ENCODE data around the gene ELL2.
A peak's percentile ranks its signal among the peaks of the same experiment; 100 is the strongest.
"Not testable (repeated sequence)": the region's sequence is repeated elsewhere in the genome, so short reads cannot be mapped to it uniquely, and the experiment has no call there.

The ELL2 gene

DNA sequence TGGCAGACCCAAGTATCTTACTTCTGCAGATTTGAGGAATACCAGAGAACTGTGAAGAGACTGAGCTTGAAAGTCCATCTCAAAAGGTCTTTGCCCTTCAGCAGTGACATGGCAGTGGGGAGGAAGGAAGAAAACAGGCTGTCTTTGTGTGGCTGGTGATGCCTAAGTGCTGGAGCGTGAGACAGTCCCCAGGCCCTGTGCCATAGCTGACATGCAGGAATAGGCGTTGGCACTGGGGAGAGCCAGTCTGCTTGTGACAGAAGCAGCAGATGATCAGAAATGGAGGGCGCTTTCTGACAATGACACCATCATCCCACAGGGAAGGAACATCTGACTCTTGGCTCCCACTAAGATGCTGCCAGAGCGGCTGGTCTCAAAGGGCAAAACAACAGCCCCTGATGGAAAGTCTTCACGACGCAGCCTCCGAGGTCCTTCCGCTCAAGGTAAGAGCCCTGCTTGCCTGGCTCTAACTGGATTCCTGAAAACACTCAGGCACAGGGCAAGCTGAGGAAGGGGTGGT lies 123.6 kb downstream of the ELL2 start:
- TF ChIP-seq MYC (IDR thresholded peaks at IDR 0.05; ENCODE audit: low read depth, low read length) (no peak), POLR2A (IDR thresholded peaks at IDR 0.05; ENCODE audit: extremely low read depth, insufficient read length) (no peak)
- TF ChIP-seq, protein P1, sequence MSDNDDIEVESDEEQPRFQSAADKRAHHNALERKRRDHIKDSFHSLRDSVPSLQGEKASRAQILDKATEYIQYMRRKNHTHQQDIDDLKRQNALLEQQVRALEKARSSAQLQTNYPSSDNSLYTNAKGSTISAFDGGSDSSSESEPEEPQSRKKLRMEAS (IDR thresholded peaks at IDR 0.05; ENCODE audit: low read depth, low read length) = no peak
- TF ChIP-seq, protein P2, sequence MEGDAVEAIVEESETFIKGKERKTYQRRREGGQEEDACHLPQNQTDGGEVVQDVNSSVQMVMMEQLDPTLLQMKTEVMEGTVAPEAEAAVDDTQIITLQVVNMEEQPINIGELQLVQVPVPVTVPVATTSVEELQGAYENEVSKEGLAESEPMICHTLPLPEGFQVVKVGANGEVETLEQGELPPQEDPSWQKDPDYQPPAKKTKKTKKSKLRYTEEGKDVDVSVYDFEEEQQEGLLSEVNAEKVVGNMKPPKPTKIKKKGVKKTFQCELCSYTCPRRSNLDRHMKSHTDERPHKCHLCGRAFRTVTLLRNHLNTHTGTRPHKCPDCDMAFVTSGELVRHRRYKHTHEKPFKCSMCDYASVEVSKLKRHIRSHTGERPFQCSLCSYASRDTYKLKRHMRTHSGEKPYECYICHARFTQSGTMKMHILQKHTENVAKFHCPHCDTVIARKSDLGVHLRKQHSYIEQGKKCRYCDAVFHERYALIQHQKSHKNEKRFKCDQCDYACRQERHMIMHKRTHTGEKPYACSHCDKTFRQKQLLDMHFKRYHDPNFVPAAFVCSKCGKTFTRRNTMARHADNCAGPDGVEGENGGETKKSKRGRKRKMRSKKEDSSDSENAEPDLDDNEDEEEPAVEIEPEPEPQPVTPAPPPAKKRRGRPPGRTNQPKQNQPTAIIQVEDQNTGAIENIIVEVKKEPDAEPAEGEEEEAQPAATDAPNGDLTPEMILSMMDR (IDR thresholded peaks at IDR 0.05; ENCODE audit: low read depth, low read length) = no peak
- DNase-seq (ENCODE audit: low read depth) = no peak
- H3K4me3 ChIP-seq (ENCODE audit: low read depth, low read length) = no peak overlapping the region

DNA sequence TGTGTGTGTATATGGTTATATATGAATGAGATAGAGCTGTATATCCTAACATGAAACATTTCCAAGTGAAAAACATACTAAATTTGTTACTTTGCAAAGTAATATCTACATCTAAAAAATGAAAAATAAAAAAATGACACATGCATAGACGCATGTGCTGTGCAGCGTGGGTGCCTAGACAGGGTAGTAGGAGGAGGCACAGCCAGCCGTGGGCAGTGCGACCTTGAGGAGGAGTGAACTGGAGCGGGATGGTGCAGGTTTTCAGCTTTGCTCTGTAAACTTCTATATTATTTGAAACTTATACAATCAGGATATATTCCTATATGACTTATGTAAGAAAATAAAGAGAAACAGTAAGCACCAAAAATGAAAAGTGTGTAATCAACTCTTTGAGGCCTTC lies 124.2 kb downstream of the ELL2 start:
- no peak for DNase-seq (ENCODE audit: low read depth)
- TF ChIP-seq MYC (IDR thresholded peaks at IDR 0.05; ENCODE audit: low read depth, low read length) (no peak), POLR2A (IDR thresholded peaks at IDR 0.05; ENCODE audit: extremely low read depth, insufficient read length) (no peak)
- TF ChIP-seq, protein P2 (IDR thresholded peaks at IDR 0.05; ENCODE audit: low read depth, low read length) = no peak
- TF ChIP-seq, protein P1 (IDR thresholded peaks at IDR 0.05; ENCODE audit: low read depth, low read length) = no peak

DNA sequence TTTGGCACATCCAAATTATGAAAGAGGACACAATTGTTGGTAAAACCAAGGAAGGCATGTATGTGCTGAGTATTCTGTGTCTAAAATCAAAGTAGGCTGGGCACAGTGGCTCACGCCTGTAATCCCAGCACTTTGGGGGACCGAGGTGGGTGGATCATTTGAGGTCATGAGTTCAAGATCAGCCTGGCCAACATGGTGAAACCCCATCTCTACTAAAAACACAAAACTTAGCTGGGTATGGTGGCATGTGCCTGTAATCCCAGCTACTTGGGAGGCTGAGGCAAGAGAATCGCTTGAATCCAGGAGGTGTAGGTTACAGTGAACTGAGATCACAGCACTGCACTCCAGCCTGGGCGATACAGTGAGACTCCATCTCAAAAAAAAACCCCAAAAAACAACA lies 124.7 kb downstream of the ELL2 start:
- not testable (repeated sequence) for H3K4me3 ChIP-seq (ENCODE audit: low read depth, low read length); DNase-seq (ENCODE audit: low read depth)

More for the DNA sequence above, 124.2 kb downstream of the ELL2 start:
- no peak overlapping the region for H3K4me3 ChIP-seq (ENCODE audit: low read depth, low read length)

DNA sequence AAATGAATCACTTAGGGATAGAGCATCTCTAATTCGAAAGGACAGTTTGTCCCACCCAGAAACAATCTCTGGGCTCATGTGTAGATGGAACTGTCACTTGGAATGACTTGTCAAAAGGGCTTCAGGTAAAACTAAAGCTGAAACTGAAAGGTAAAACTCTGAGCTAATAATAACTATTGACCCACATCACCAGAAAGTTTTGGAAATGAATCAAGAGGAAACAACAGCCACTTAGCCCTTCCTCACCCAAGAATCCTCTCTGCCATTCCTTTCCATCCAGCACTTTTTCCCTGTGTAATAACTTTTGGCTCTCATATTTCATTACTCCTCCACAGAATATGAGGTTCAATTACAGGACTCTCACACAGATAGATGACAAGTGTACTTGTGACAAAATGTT lies 125.1 kb downstream of the ELL2 start:
- TF ChIP-seq MYC (IDR thresholded peaks at IDR 0.05; ENCODE audit: low read depth, low read length) (no peak), POLR2A (IDR thresholded peaks at IDR 0.05; ENCODE audit: extremely low read depth, insufficient read length) (no peak)
- TF ChIP-seq, protein P2 (IDR thresholded peaks at IDR 0.05; ENCODE audit: low read depth, low read length) = no peak
- TF ChIP-seq, protein P1 (IDR thresholded peaks at IDR 0.05; ENCODE audit: low read depth, low read length) = no peak
- DNase-seq (ENCODE audit: low read depth) = no peak

DNA sequence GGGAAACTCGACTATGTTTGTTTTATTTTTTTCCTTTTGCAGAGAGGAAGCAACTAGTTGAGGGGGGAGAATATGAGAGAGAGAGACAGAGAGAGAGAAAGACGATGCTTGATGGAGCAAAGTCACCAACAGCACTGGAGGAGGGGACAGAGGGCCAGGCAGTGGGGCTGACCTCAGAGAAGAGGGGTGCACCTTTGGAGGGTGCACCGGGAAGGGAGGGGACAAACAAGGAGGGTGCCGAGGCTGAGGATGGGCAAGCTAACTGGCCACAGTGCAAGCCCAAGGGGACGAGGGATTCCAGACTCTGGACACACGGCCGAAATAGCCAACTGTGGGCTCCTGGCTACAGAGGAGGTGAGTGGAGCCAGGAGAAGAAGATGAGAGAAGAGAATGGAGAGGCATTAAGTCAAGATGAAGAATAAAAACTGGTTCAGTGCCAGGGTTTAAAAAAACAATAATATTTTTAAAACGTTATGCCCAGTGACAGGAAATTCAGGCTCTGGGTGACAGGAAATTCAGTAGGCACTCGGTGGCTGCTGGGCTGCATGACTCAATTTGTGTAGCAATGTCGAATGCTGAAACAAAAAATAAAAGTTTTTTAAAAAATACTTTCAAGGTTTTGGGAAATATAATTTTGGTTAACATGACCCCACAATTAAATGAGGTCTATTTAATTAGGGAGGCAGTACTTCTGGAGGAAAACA lies 125.8 kb downstream of the ELL2 start:
- DNase-seq (ENCODE audit: low read depth) = peak; percentile 48
- peak overlapping the region; percentile 62 for H3K4me3 ChIP-seq (ENCODE audit: low read depth, low read length)
- no peak for TF ChIP-seq POLR2A (IDR thresholded peaks at IDR 0.05; ENCODE audit: extremely low read depth, insufficient read length)
- no peak for TF ChIP-seq MYC (IDR thresholded peaks at IDR 0.05; ENCODE audit: low read depth, low read length)
- TF ChIP-seq, protein P1 (IDR thresholded peaks at IDR 0.05; ENCODE audit: low read depth, low read length) = no peak; the same call in 1 of the 2 replicates
- TF ChIP-seq, protein P2 (IDR thresholded peaks at IDR 0.05; ENCODE audit: low read depth, low read length) = no peak

More for the DNA sequence above, 125.1 kb downstream of the ELL2 start:
- H3K4me3 ChIP-seq (ENCODE audit: low read depth, low read length) = peak overlapping the region; percentile 62

Measured in NB4 (cell line).